AG09319 (cell line): ENCODE data around the gene MICAL3.

Source experiments
- DNase-seq: peaks from one replicate; pipeline ENCODE4 v3.0.0-alpha.2; 2010; ENCODE audit warnings: low read depth; ENCODE audit errors: extremely low read depth
- CTCF ChIP-seq: IDR thresholded peaks from 2 replicates; pipeline ENCODE4 v1.5.1; 2011; ENCODE audit warnings: low read depth, mild to moderate bottlenecking, inconsistent platforms, low read length, moderate library complexity

Gene MICAL3

GRCh38 chr22:17924735-17925364 lies 99.5 kb downstream of the MICAL3 start:
- DNase-seq = no peak
- TF ChIP-seq CTCF = no peak

GRCh38 chr22:17924076-17924475 lies 100.3 kb downstream of the MICAL3 start:
- DNase-seq = no peak
- TF ChIP-seq CTCF = no peak

GRCh38 chr22:17922925-17923903 lies 101.1 kb downstream of the MICAL3 start:
- TF ChIP-seq CTCF = no peak
- DNase-seq = peak; percentile 74

- no peak for DNase-seq
- no peak for TF ChIP-seq CTCF
Observed at GRCh38 chr22:17921871-17922821, 102.2 kb downstream of the MICAL3 start.

GRCh38 chr22:17920992-17921650 lies 103.2 kb downstream of the MICAL3 start:
- TF ChIP-seq CTCF = no peak
- DNase-seq = no peak

- no peak for DNase-seq
- no peak for TF ChIP-seq CTCF
Observed at GRCh38 chr22:17920145-17920605, 104.2 kb downstream of the MICAL3 start.
